IMR-90 (cell line): ENCODE measurements around the gene AFDN. TPM values are rescaled to one million over a fixed set of nuclear protein-coding genes. Genes with fewer than 3 reads are reported as not detected.

Experiments
- ATAC-seq: fragments of 200-7000 bp; cut with Tn5 transposase; 2 replicates; pipeline ENCODE4 v1.9.1; 2020; ENCODE audit warnings: low read depth, mild to moderate bottlenecking, moderate library complexity
- BruUV-seq: library from RNA; stranded (reverse); fragments of 400-500 nt; replicated peaks from 2 replicates; lab custom pipeline; 2021; lab: Mats Ljungman, UMichigan
- CTCF ChIA-PET: fragments of 300-600 bp; formaldehyde crosslinking; extraction: SDS; loops from one replicate; lab custom pipeline; 2021; ENCODE audit warnings: antibody characterized with exemption; lab: Yijun Ruan, JAX
- POLR2A ChIA-PET: fragments of 300-600 bp; sonication (Branson Sonifier 250); formaldehyde crosslinking; loops from one replicate; lab custom pipeline; 2022; ENCODE audit warnings: antibody characterized with exemption; ENCODE audit not compliant: unreplicated experiment; lab: Charles Lee
- DNase-seq: peaks from one replicate; pipeline ENCODE4 v3.0.0; 2013
- H2AFZ ChIP-seq: replicated peaks from 2 replicates; pipeline ENCODE3; 2013; ENCODE audit warnings: low read length, mild to moderate bottlenecking; ENCODE audit not compliant: poor library complexity
- H2AK5ac ChIP-seq: 2 replicates; pipeline ENCODE4 v1.6.1; 2013; ENCODE audit warnings: low read depth, low read length, inconsistent platforms
- H2AK9ac ChIP-seq: replicated peaks from 2 replicates; pipeline ENCODE3; 2013; ENCODE audit warnings: mild to moderate bottlenecking, low read depth, low read length, moderate library complexity; ENCODE audit not compliant: poor library complexity
- H2BK120ac ChIP-seq: 2 replicates; pipeline ENCODE4 v1.6.1; 2013; ENCODE audit warnings: low read depth, low read length, inconsistent platforms
- H2BK15ac ChIP-seq: 3 replicates; pipeline ENCODE4 v1.6.1; 2013; ENCODE audit warnings: low read depth, low read length, inconsistent platforms
- H2BK20ac ChIP-seq: 2 replicates; pipeline ENCODE4 v1.6.1; 2013; ENCODE audit warnings: low read depth, mild to moderate bottlenecking, inconsistent platforms, low read length, moderate library complexity
- H2BK5ac ChIP-seq: 2 replicates; pipeline ENCODE4 v1.6.1; 2013; ENCODE audit warnings: mild to moderate bottlenecking, low read depth, low read length, inconsistent platforms; ENCODE audit not compliant: poor library complexity, severe bottlenecking
- H3K14ac ChIP-seq: replicated peaks from 2 replicates; pipeline ENCODE4 v1.6.1; 2013; ENCODE audit warnings: low read depth, low read length, inconsistent platforms
- H3K18ac ChIP-seq: 2 replicates; pipeline ENCODE4 v1.6.1; 2013; ENCODE audit warnings: low read depth, low read length, control low read depth
- H3K23ac ChIP-seq: 2 replicates; pipeline ENCODE4 v1.6.1; 2013; ENCODE audit warnings: low read depth, low read length, inconsistent platforms
- H3K27ac ChIP-seq: 2 replicates; pipeline ENCODE4 v1.5.1; 2013; ENCODE audit warnings: mild to moderate bottlenecking, control low read depth, low read length; ENCODE audit not compliant: insufficient read depth
- H3K27me3 ChIP-seq: 2 replicates; pipeline ENCODE4 v1.6.1; 2013; ENCODE audit warnings: low read length; ENCODE audit not compliant: control insufficient read depth, insufficient read depth
- H3K36me3 ChIP-seq: 2 replicates; pipeline ENCODE4 v1.6.1; 2013; ENCODE audit warnings: low read length, mixed read lengths; ENCODE audit not compliant: control insufficient read depth, insufficient read depth
- H3K4ac ChIP-seq: 2 replicates; pipeline ENCODE4 v1.6.1; 2013; ENCODE audit warnings: low read depth, low read length, inconsistent platforms
- H3K4me1 ChIP-seq: 2 replicates; pipeline ENCODE4 v1.6.1; 2013; ENCODE audit warnings: low read length, mixed read lengths; ENCODE audit not compliant: control insufficient read depth, insufficient read depth
- H3K4me2 ChIP-seq: 2 replicates; pipeline ENCODE4 v1.6.1; 2013; ENCODE audit warnings: low read depth, mild to moderate bottlenecking, control low read depth, low read length, moderate library complexity
- H3K4me3 ChIP-seq: 2 replicates; pipeline ENCODE4 v1.5.1; 2013; ENCODE audit warnings: low read depth, mild to moderate bottlenecking, control low read depth, low read length, moderate library complexity; ENCODE audit not compliant: insufficient read depth
- H3K56ac ChIP-seq: 2 replicates; pipeline ENCODE4 v1.6.1; 2013; ENCODE audit warnings: low read length, inconsistent platforms; ENCODE audit not compliant: insufficient read depth; ENCODE audit errors: extremely low read depth
- H3K79me1 ChIP-seq, 2 experiments: 2 replicates each; pipeline ENCODE4 v1.6.1; 2013; ENCODE audit warnings: low read length in 2 of 2, inconsistent platforms in 1 of 2, low read depth in 1 of 2
- H3K9ac ChIP-seq: 2 replicates; pipeline ENCODE4 v1.6.1; 2013; ENCODE audit warnings: low read depth, low read length, control low read depth
- H3K9me1 ChIP-seq: 2 replicates; pipeline ENCODE4 v1.6.1; 2013; ENCODE audit warnings: low read length, inconsistent platforms; ENCODE audit not compliant: insufficient read depth
- H3K9me3 ChIP-seq: 2 replicates; pipeline ENCODE4 v1.6.1; 2013; ENCODE audit warnings: low read length; ENCODE audit not compliant: control insufficient read depth, insufficient read depth
- H4K20me1 ChIP-seq: 2 replicates; pipeline ENCODE4 v1.6.1; 2013; ENCODE audit warnings: low read length, inconsistent platforms; ENCODE audit not compliant: insufficient read depth
- H4K5ac ChIP-seq: 2 replicates; pipeline ENCODE4 v1.6.1; 2013; ENCODE audit warnings: mild to moderate bottlenecking, low read depth, low read length, control low read depth
- H4K8ac ChIP-seq, 2 experiments: 2 replicates each; pipeline ENCODE4 v1.6.1; 2013; ENCODE audit warnings: low read depth in 2 of 2, low read length in 2 of 2, control low read depth in 1 of 2, inconsistent platforms in 1 of 2
- H4K91ac ChIP-seq: 2 replicates; pipeline ENCODE4 v1.6.1; 2013; ENCODE audit warnings: low read depth, low read length, inconsistent platforms; ENCODE audit not compliant: insufficient read depth
- CEBPB ChIP-seq: IDR thresholded peaks from 2 replicates; pipeline ENCODE4 v1.6.1; 2012; ENCODE audit warnings: low read depth, low read length, improper control_type of control experiment
- ELK1 ChIP-seq: fragments of 150-350 bp; IDR thresholded peaks from 2 replicates; pipeline ENCODE4 v1.6.1; 2016; ENCODE audit warnings: low read depth, mild to moderate bottlenecking, low read length, moderate library complexity, borderline replicate concordance
- MAZ ChIP-seq: IDR thresholded peaks from 2 replicates; pipeline ENCODE4 v1.6.1; 2012; ENCODE audit warnings: low read depth, mild to moderate bottlenecking, low read length, improper control_type of control experiment, moderate library complexity, borderline replicate concordance
- NFE2L2 ChIP-seq: fragments of 150-350 bp; IDR thresholded peaks from 2 replicates; pipeline ENCODE4 v1.6.1; 2016; ENCODE audit warnings: low read depth, mild to moderate bottlenecking, low read length
- RAD21 ChIP-seq: IDR thresholded peaks from 2 replicates; pipeline ENCODE4 v1.6.1; 2012; ENCODE audit warnings: low read length, improper control_type of control experiment
- RFX5 ChIP-seq: IDR thresholded peaks from 2 replicates; pipeline ENCODE4 v1.8.0; 2012; ENCODE audit warnings: low read depth, mild to moderate bottlenecking, low read length, moderate library complexity
- SMC3 ChIP-seq: fragments of 150-350 bp; IDR thresholded peaks from 2 replicates; pipeline ENCODE4 v1.6.1; 2016; ENCODE audit warnings: low read depth, mild to moderate bottlenecking, antibody characterized with exemption, low read length, moderate library complexity
- WGBS, 2 experiments: methylation state at CpG; one replicate each; pipeline versions ENCODE4 v1.1.5 to v1.1.7; 2013; ENCODE audit warnings: missing lambda C conversion rate in 2 of 2; ENCODE audit not compliant: insufficient read length in 1 of 2; ENCODE audit errors: extremely low coverage in 2 of 2; 5-methylcytosine and 5-hydroxymethylcytosine counted together
- dilution Hi-C: fragments of 300-500 bp; cut with HindIII; formaldehyde crosslinking; loops from one replicate; pipeline ENCODE4 v1.14.3; 2018; ENCODE audit warnings: low sequenced_read_pairs; ENCODE audit not compliant: unreplicated experiment
- in situ Hi-C: fragments of 300-500 bp; cut with MboI; formaldehyde crosslinking; loops from 3 replicates; pipeline ENCODE4 v1.14.3; 2019; ENCODE audit warnings: low sequenced_read_pairs, inconsistent platforms, mixed read lengths
- intact Hi-C: fragments of 100-400 bp; cut with micrococcal nuclease; formaldehyde crosslinking; loops from 2 replicates; pipeline ENCODE4 v1.10.0; 2022
- polyA plus RNA-seq, 3 experiments: library from polyadenylated mRNA; depleted of rRNA; stranded (reverse); fragments of >200 nt; gene quantifications; 2 replicates each; pipeline ENCODE4 v1.2.3, GENCODE V29; 2012; ENCODE audit warnings: low replicate concordance in 1 of 3
- total RNA-seq: library from RNA; depleted of rRNA; stranded (reverse); fragments of >200 nt; gene quantifications from 2 replicates; pipeline ENCODE4 v1.2.3, GENCODE V29; 2012; rRNA removed
- TF ChIP-seq, protein P1 (sequence below): fragments of 150-350 bp; IDR thresholded peaks from 2 replicates; pipeline ENCODE4 v1.6.1; 2017; ENCODE audit warnings: mild to moderate bottlenecking, antibody characterized with exemption, low read length, low read depth

The AFDN gene
- total and polyA plus RNA-seq, 2 of the 4 experiments (the other 2 are of a cell fraction): 11.6 to 20.8 TPM

GRCh38 chr6:168021581-168021980 is 194.9 kb downstream of the AFDN start:
- no peak for DNase-seq

More at GRCh38 chr6:168021581-168021980, 194.9 kb downstream of the AFDN start:
- no peaks in the 10 kb centered on the region for H4K20me1 ChIP-seq
- no peak overlapping the region for H2AK9ac ChIP-seq
- H3K56ac ChIP-seq: no peak overlapping the region
- H4K8ac ChIP-seq: no peak overlapping the region
- TF ChIP-seq SMC3: no peak
- no peak for TF ChIP-seq MAZ
- no peak for TF ChIP-seq NFE2L2
- no peak for TF ChIP-seq RFX5
- TF ChIP-seq CEBPB: no peak
- TF ChIP-seq ELK1: no peak
- TF ChIP-seq RAD21: no peak
- TF ChIP-seq, protein P1, sequence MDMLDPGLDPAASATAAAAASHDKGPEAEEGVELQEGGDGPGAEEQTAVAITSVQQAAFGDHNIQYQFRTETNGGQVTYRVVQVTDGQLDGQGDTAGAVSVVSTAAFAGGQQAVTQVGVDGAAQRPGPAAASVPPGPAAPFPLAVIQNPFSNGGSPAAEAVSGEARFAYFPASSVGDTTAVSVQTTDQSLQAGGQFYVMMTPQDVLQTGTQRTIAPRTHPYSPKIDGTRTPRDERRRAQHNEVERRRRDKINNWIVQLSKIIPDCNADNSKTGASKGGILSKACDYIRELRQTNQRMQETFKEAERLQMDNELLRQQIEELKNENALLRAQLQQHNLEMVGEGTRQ: no peak
- H2BK15ac ChIP-seq: no peak overlapping the region
- intact Hi-C loops: no loop called here
- no peak overlapping the region for H3K27ac ChIP-seq
- H3K9me3 ChIP-seq: no peaks in the 10 kb centered on the region
- WGBS, 2 experiments: no CpG with 5 or more reads among the region's 5 CpGs
- H2AK5ac ChIP-seq: no peak overlapping the region
- peaks cover 5% of the 10 kb centered on the region for H3K4me1 ChIP-seq
- peaks cover 8% of the 10 kb centered on the region for H3K27me3 ChIP-seq
- no peak overlapping the region for H3K18ac ChIP-seq
- no TSS peak for BruUV-seq
- H3K9ac ChIP-seq: no peak overlapping the region
- POLR2A ChIA-PET: no interaction called here
- H3K36me3 ChIP-seq: no peaks in the 10 kb centered on the region
- dilution Hi-C loops: no loop called here
- H2BK5ac ChIP-seq: no peak overlapping the region
- no peak overlapping the region for H3K4ac ChIP-seq
- H3K9me1 ChIP-seq: peaks cover 3% of the 10 kb centered on the region; the same call in 1 of the 2 replicates
- no peak overlapping the region for H2BK20ac ChIP-seq
- no peak for ATAC-seq
- H3K4me2 ChIP-seq: no peak overlapping the region
- H2BK120ac ChIP-seq: no peak overlapping the region
- CTCF ChIA-PET: interaction anchor here (0.6 kb wide), 1 partner anchor 1506 kb away, joined by 3 read pairs; no protein-coding TSS in a partner anchor
- no peak overlapping the region for H3K4me3 ChIP-seq
- no peak overlapping the region for H4K5ac ChIP-seq
- in situ Hi-C loops: no loop called here
- no peaks in the 10 kb centered on the region for H3K79me1 ChIP-seq
- no peak overlapping the region for H4K91ac ChIP-seq
- H3K23ac ChIP-seq: no peak overlapping the region
- H3K14ac ChIP-seq: no peak overlapping the region
- no peak overlapping the region for H2AFZ ChIP-seq

Other genes with a start within 250 kb of the AFDN start
- not detected in 2 replicates for gene KIF25, start 170.8 kb downstream of the AFDN start, total RNA-seq
- not detected in 2 replicates for gene KIF25, start 170.8 kb downstream of the AFDN start, polyA plus RNA-seq (2012; rRNA removed)